Tibial artery (tissue), 4 donors: ENCODE results near the gene FBN1.

ENCODE experiments used
- DNase-seq, 2 donors: peaks; one replicate each; pipeline ENCODE4 v3.0.0-alpha.2; 2019
- H3K27ac ChIP-seq, 2 donors: fragments of 200-600 bp; sonication (generic) in 1 of 2; 1 replicate in 1 of 2; 2 replicates in 1 of 2; pipeline ENCODE4 v1.5.1; 2018 to 2019; ENCODE audit warnings: mild to moderate bottlenecking in 1 of 2
- H3K27me3 ChIP-seq, 2 donors: fragments of 200-600 bp; sonication (generic) in 1 of 2; one replicate each; pipeline versions ENCODE4 v1.5.1 to v1.6.0; 2016 to 2019
- H3K36me3 ChIP-seq, 3 donors: fragments of 200-600 bp; sonication (generic) in 2 of 3; one replicate each; pipeline ENCODE4 v1.5.1; 2016 to 2019; ENCODE audit warnings: mild to moderate bottlenecking in 2 of 3
- H3K4me1 ChIP-seq, 4 donors: fragments of 200-600 bp; sonication (generic) in 2 of 4; 1 replicate in 3 of 4; 2 replicates in 1 of 4; pipeline ENCODE4 v1.5.1; 2016 to 2019
- H3K4me3 ChIP-seq, 2 donors: fragments of 200-600 bp; sonication (generic) in 1 of 2; 1 replicate in 1 of 2; 2 replicates in 1 of 2; pipeline ENCODE4 v1.5.1; 2018 to 2019; ENCODE audit warnings: mild to moderate bottlenecking in 2 of 2
- H3K9me3 ChIP-seq, 3 donors: fragments of 200-600 bp; sonication (generic) in 1 of 3; one replicate each; pipeline ENCODE4 v1.5.1; 2016 to 2019
- CTCF ChIP-seq, 2 experiments: fragments of 200-600 bp in 1 of 2; fragments of 450-650 bp in 1 of 2; IDR thresholded peaks; one replicate each; pipeline ENCODE4 v1.5.1; 2017 to 2019; ENCODE audit warnings: antibody characterized with exemption in 2 of 2, mild to moderate bottlenecking in 1 of 2, moderate library complexity in 1 of 2
- intact Hi-C: fragments of 100-400 bp; cut with DNase I; formaldehyde crosslinking; loops from one replicate; pipeline ENCODE4 v1.15.0; 2023; ENCODE audit warnings: low total_unique reads

FBN1 gene

GRCh38 chr15:48520376-48521155, 124.9 kb downstream of the FBN1 start:
- DNase-seq, result no peak
- Histone ChIP-seq H3K27me3 (no peaks in the 10 kb centered on the region), H3K4me1 (no peaks in the 10 kb centered on the region), H3K27ac (no peak overlapping the region), H3K9me3 (no peaks in the 10 kb centered on the region), H3K4me3 (no peak overlapping the region), H3K36me3 (peaks cover 17 to 50% (median 34%) of the 10 kb centered on the region in 3 donors)
- no peak for TF ChIP-seq CTCF (IDR thresholded peaks at IDR 0.05)
- intact Hi-C loops, result no loop called here

- Histone ChIP-seq H3K4me3 (no peak overlapping the region), H3K36me3 (peaks cover 33 to 55% (median 44%) of the 10 kb centered on the region in 3 donors), H3K27ac (no peak overlapping the region), H3K9me3 (no peaks in the 10 kb centered on the region), H3K27me3 (no peaks in the 10 kb centered on the region), H3K4me1 (peaks cover 0 to 6% (median 0%) of the 10 kb centered on the region in 4 donors)
- intact Hi-C loops, result no loop called here
- DNase-seq, result no peak
- no peak for TF ChIP-seq CTCF (IDR thresholded peaks at IDR 0.05)
Measured at GRCh38 chr15:48516121-48516520, 129.4 kb downstream of the FBN1 start.

- Histone ChIP-seq H3K27me3 (no peaks in the 10 kb centered on the region), H3K27ac (no peak overlapping the region), H3K9me3 (no peaks in the 10 kb centered on the region), H3K4me3 (no peak overlapping the region), H3K36me3 (peaks cover 33 to 54% (median 38%) of the 10 kb centered on the region in 3 donors), H3K4me1 (peaks cover 0 to 10% (median 0%) of the 10 kb centered on the region in 4 donors)
- TF ChIP-seq CTCF (IDR thresholded peaks at IDR 0.05), result no peak
- no peak for DNase-seq
- intact Hi-C loops, result no loop called here
Measured at GRCh38 chr15:48515500-48515899, 130.0 kb downstream of the FBN1 start.

DNA sequence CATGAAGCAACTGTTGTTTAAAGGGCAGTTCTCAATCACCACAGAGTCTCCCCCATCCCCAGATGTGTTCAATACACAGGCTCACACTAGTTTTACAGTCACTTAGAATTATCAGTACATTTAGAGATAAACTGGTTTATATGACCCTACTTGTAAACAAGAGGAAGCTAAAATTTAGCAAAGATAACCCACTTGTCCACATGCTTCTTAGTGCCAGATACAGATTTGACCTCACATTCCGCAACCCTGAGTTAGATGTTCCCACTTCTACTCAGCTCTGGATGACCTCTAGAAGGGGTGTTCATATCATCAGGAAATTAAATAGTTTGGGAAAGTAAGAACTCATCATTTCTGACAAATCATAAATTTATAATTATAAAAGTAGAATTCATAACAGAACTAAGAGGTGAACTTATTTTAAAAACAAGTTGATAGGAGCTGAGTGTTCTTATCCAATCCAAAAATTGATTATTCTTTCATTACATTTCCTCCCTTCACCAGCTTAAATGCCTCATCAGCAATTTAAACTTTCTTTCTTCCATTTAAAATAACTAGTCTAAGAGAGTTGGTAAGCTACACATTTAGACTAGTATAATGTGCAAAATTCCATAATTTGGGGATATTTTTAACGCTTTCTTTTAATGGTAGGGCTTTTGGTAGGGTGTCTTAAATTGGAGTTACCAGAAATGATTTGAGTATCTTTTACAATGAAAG, 131.2 kb downstream of the FBN1 start:
- peaks cover 33 to 46% (median 33%) of the 10 kb centered on the region in 3 donors for H3K36me3 ChIP-seq
- no peak for DNase-seq
- no peak for TF ChIP-seq CTCF (IDR thresholded peaks at IDR 0.05)
- H3K27me3 ChIP-seq, result no peaks in the 10 kb centered on the region
- intact Hi-C loops, result no loop called here
- peaks cover 0 to 10% (median 0%) of the 10 kb centered on the region in 4 donors for H3K4me1 ChIP-seq
- no peak overlapping the region for H3K27ac ChIP-seq
- H3K4me3 ChIP-seq, result no peak overlapping the region
- no peaks in the 10 kb centered on the region for H3K9me3 ChIP-seq

GRCh38 chr15:48510976-48511375, 134.5 kb downstream of the FBN1 start:
- Histone ChIP-seq H3K27ac (peak overlapping the region in 1 of 2 donors; percentile 18), H3K27me3 (no peaks in the 10 kb centered on the region), H3K4me3 (no peak overlapping the region), H3K9me3 (no peaks in the 10 kb centered on the region), H3K4me1 (peaks cover 0 to 10% (median 0%) of the 10 kb centered on the region in 4 donors), H3K36me3 (peaks cover 24 to 56% (median 39%) of the 10 kb centered on the region in 3 donors)
- intact Hi-C loops, result no loop called here
- peak; percentile 73 to 74 for DNase-seq
- no peak for TF ChIP-seq CTCF (IDR thresholded peaks at IDR 0.05)
